IMR-90 (cell line): ENCODE data around the gene RAD51. TPM values are rescaled to one million over a fixed set of nuclear protein-coding genes. Genes with fewer than 3 reads are reported as not detected.

ENCODE experiments used
- ATAC-seq: fragments of 200-7000 bp; cut with Tn5 transposase; 2 replicates; pipeline ENCODE4 v1.9.1; 2020; ENCODE audit warnings: low read depth, mild to moderate bottlenecking, moderate library complexity
- BruUV-seq: library from RNA; stranded (reverse); fragments of 400-500 nt; replicated peaks from 2 replicates; lab custom pipeline; 2021; lab: Mats Ljungman, UMichigan
- CTCF ChIA-PET: fragments of 300-600 bp; formaldehyde crosslinking; extraction: SDS; loops from one replicate; lab custom pipeline; 2021; ENCODE audit warnings: antibody characterized with exemption; lab: Yijun Ruan, JAX
- POLR2A ChIA-PET: fragments of 300-600 bp; sonication (Branson Sonifier 250); formaldehyde crosslinking; loops from one replicate; lab custom pipeline; 2022; ENCODE audit warnings: antibody characterized with exemption; ENCODE audit not compliant: unreplicated experiment; lab: Charles Lee
- DNase-seq: peaks from one replicate; pipeline ENCODE4 v3.0.0; 2013
- H2AFZ ChIP-seq: replicated peaks from 2 replicates; pipeline ENCODE3; 2013; ENCODE audit warnings: low read length, mild to moderate bottlenecking; ENCODE audit not compliant: poor library complexity
- H2AK5ac ChIP-seq: 2 replicates; pipeline ENCODE4 v1.6.1; 2013; ENCODE audit warnings: low read depth, low read length, inconsistent platforms
- H2AK9ac ChIP-seq: replicated peaks from 2 replicates; pipeline ENCODE3; 2013; ENCODE audit warnings: mild to moderate bottlenecking, low read depth, low read length, moderate library complexity; ENCODE audit not compliant: poor library complexity
- H2BK120ac ChIP-seq: 2 replicates; pipeline ENCODE4 v1.6.1; 2013; ENCODE audit warnings: low read depth, low read length, inconsistent platforms
- H2BK15ac ChIP-seq: 3 replicates; pipeline ENCODE4 v1.6.1; 2013; ENCODE audit warnings: low read depth, low read length, inconsistent platforms
- H2BK20ac ChIP-seq: 2 replicates; pipeline ENCODE4 v1.6.1; 2013; ENCODE audit warnings: low read depth, mild to moderate bottlenecking, inconsistent platforms, low read length, moderate library complexity
- H2BK5ac ChIP-seq: 2 replicates; pipeline ENCODE4 v1.6.1; 2013; ENCODE audit warnings: mild to moderate bottlenecking, low read depth, low read length, inconsistent platforms; ENCODE audit not compliant: poor library complexity, severe bottlenecking
- H3K14ac ChIP-seq: replicated peaks from 2 replicates; pipeline ENCODE4 v1.6.1; 2013; ENCODE audit warnings: low read depth, low read length, inconsistent platforms
- H3K18ac ChIP-seq: 2 replicates; pipeline ENCODE4 v1.6.1; 2013; ENCODE audit warnings: low read depth, low read length, control low read depth
- H3K23ac ChIP-seq: 2 replicates; pipeline ENCODE4 v1.6.1; 2013; ENCODE audit warnings: low read depth, low read length, inconsistent platforms
- H3K27ac ChIP-seq: 2 replicates; pipeline ENCODE4 v1.5.1; 2013; ENCODE audit warnings: mild to moderate bottlenecking, control low read depth, low read length; ENCODE audit not compliant: insufficient read depth
- H3K27me3 ChIP-seq: 2 replicates; pipeline ENCODE4 v1.6.1; 2013; ENCODE audit warnings: low read length; ENCODE audit not compliant: control insufficient read depth, insufficient read depth
- H3K36me3 ChIP-seq: 2 replicates; pipeline ENCODE4 v1.6.1; 2013; ENCODE audit warnings: low read length, mixed read lengths; ENCODE audit not compliant: control insufficient read depth, insufficient read depth
- H3K4ac ChIP-seq: 2 replicates; pipeline ENCODE4 v1.6.1; 2013; ENCODE audit warnings: low read depth, low read length, inconsistent platforms
- H3K4me1 ChIP-seq: 2 replicates; pipeline ENCODE4 v1.6.1; 2013; ENCODE audit warnings: low read length, mixed read lengths; ENCODE audit not compliant: control insufficient read depth, insufficient read depth
- H3K4me2 ChIP-seq: 2 replicates; pipeline ENCODE4 v1.6.1; 2013; ENCODE audit warnings: low read depth, mild to moderate bottlenecking, control low read depth, low read length, moderate library complexity
- H3K4me3 ChIP-seq: 2 replicates; pipeline ENCODE4 v1.5.1; 2013; ENCODE audit warnings: low read depth, mild to moderate bottlenecking, control low read depth, low read length, moderate library complexity; ENCODE audit not compliant: insufficient read depth
- H3K56ac ChIP-seq: 2 replicates; pipeline ENCODE4 v1.6.1; 2013; ENCODE audit warnings: low read length, inconsistent platforms; ENCODE audit not compliant: insufficient read depth; ENCODE audit errors: extremely low read depth
- H3K79me1 ChIP-seq, 2 experiments: 2 replicates each; pipeline ENCODE4 v1.6.1; 2013; ENCODE audit warnings: low read length in 2 of 2, inconsistent platforms in 1 of 2, low read depth in 1 of 2
- H3K9ac ChIP-seq: 2 replicates; pipeline ENCODE4 v1.6.1; 2013; ENCODE audit warnings: low read depth, low read length, control low read depth
- H3K9me1 ChIP-seq: 2 replicates; pipeline ENCODE4 v1.6.1; 2013; ENCODE audit warnings: low read length, inconsistent platforms; ENCODE audit not compliant: insufficient read depth
- H3K9me3 ChIP-seq: 2 replicates; pipeline ENCODE4 v1.6.1; 2013; ENCODE audit warnings: low read length; ENCODE audit not compliant: control insufficient read depth, insufficient read depth
- H4K20me1 ChIP-seq: 2 replicates; pipeline ENCODE4 v1.6.1; 2013; ENCODE audit warnings: low read length, inconsistent platforms; ENCODE audit not compliant: insufficient read depth
- H4K5ac ChIP-seq: 2 replicates; pipeline ENCODE4 v1.6.1; 2013; ENCODE audit warnings: mild to moderate bottlenecking, low read depth, low read length, control low read depth
- H4K8ac ChIP-seq, 2 experiments: 2 replicates each; pipeline ENCODE4 v1.6.1; 2013; ENCODE audit warnings: low read depth in 2 of 2, low read length in 2 of 2, control low read depth in 1 of 2, inconsistent platforms in 1 of 2
- H4K91ac ChIP-seq: 2 replicates; pipeline ENCODE4 v1.6.1; 2013; ENCODE audit warnings: low read depth, low read length, inconsistent platforms; ENCODE audit not compliant: insufficient read depth
- CHD1 ChIP-seq: IDR thresholded peaks from 2 replicates; pipeline ENCODE4 v1.6.1; 2012; ENCODE audit warnings: low read depth, low read length, improper control_type of control experiment
- FOS ChIP-seq: fragments of 150-350 bp; IDR thresholded peaks from 2 replicates; pipeline ENCODE4 v1.6.1; 2016; ENCODE audit warnings: low read depth, low read length
- MXI1 ChIP-seq: IDR thresholded peaks from 2 replicates; pipeline ENCODE4 v1.6.1; 2012; ENCODE audit warnings: low read depth, mild to moderate bottlenecking, low read length, moderate library complexity, borderline replicate concordance
- NFE2L2 ChIP-seq: fragments of 150-350 bp; IDR thresholded peaks from 2 replicates; pipeline ENCODE4 v1.6.1; 2016; ENCODE audit warnings: low read depth, mild to moderate bottlenecking, low read length
- RCOR1 ChIP-seq: IDR thresholded peaks from 2 replicates; pipeline ENCODE4 v1.6.1; 2012; ENCODE audit warnings: mild to moderate bottlenecking, low read length, improper control_type of control experiment; ENCODE audit not compliant: insufficient replicate concordance
- WGBS, 2 experiments: methylation state at CpG; one replicate each; pipeline versions ENCODE4 v1.1.5 to v1.1.7; 2013; ENCODE audit warnings: missing lambda C conversion rate in 2 of 2; ENCODE audit not compliant: insufficient read length in 1 of 2; ENCODE audit errors: extremely low coverage in 2 of 2; 5-methylcytosine and 5-hydroxymethylcytosine counted together
- dilution Hi-C: fragments of 300-500 bp; cut with HindIII; formaldehyde crosslinking; loops from one replicate; pipeline ENCODE4 v1.14.3; 2018; ENCODE audit warnings: low sequenced_read_pairs; ENCODE audit not compliant: unreplicated experiment
- in situ Hi-C: fragments of 300-500 bp; cut with MboI; formaldehyde crosslinking; loops from 3 replicates; pipeline ENCODE4 v1.14.3; 2019; ENCODE audit warnings: low sequenced_read_pairs, inconsistent platforms, mixed read lengths
- intact Hi-C: fragments of 100-400 bp; cut with micrococcal nuclease; formaldehyde crosslinking; loops from 2 replicates; pipeline ENCODE4 v1.10.0; 2022
- polyA plus RNA-seq, 3 experiments: library from polyadenylated mRNA; depleted of rRNA; stranded (reverse); fragments of >200 nt; gene quantifications; 2 replicates each; pipeline ENCODE4 v1.2.3, GENCODE V29; 2012; ENCODE audit warnings: low replicate concordance in 1 of 3
- total RNA-seq: library from RNA; depleted of rRNA; stranded (reverse); fragments of >200 nt; gene quantifications from 2 replicates; pipeline ENCODE4 v1.2.3, GENCODE V29; 2012

Gene RAD51
- total and polyA plus RNA-seq, 2 of the 4 experiments (the other 2 are of a cell fraction): 6.8 to 8.4 TPM

DNA sequence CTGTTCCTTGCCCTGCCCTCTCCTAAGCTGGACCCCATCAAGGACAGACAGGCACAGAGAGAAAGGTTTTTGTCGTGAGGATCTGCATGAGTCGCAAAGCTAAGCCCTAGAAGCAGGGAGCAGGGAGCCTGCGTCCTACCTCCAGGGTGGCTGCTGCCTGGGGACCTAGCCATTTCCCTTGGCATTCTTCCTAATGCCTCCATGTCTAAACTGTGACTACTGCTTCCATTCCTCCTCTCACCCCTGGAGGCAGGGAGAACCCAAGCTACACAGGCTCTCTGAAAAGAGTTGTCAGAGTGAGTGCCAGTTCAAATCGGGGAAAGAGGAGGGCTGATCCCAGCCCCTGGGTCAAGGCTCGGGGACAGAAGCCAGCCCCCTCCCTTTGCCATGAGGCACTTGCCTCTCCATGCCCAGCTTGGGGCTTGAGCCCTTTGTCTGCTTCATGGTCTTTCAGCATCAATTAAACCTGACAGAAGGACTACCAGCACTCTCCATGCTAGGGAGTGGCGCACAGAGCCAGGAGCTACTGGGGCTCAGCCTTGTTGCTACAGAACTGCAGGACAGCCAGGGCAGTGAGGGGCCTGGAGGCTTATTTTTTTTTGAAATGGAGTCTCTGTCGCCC, 71.3 kb downstream of the RAD51 start:
- no peak overlapping the region for H3K4me2 ChIP-seq
- H2BK5ac ChIP-seq: no peak overlapping the region
- H4K20me1 ChIP-seq: peaks cover 9% of the 10 kb centered on the region; the same call in 1 of the 2 replicates
- ChIA-PET POLR2A (no interaction called here), CTCF (no interaction called here)
- peak overlapping the region; percentile 60; the same call in 1 of the 2 replicates for H3K23ac ChIP-seq
- WGBS, 2 experiments: no CpG with 5 or more reads among the region's 7 CpGs
- no peak for TF ChIP-seq NFE2L2
- TF ChIP-seq RCOR1: no peak
- no peak for TF ChIP-seq MXI1
- TF ChIP-seq CHD1: no peak
- TF ChIP-seq FOS: no peak
- no peak for ATAC-seq
- H3K4me3 ChIP-seq: no peak overlapping the region
- in situ Hi-C loops (no loop called here), intact Hi-C loops (no loop called here), dilution Hi-C loops (no loop called here)
- no peak overlapping the region for H4K8ac ChIP-seq
- no TSS peak for BruUV-seq
- H3K4me1 ChIP-seq: peaks cover 24% of the 10 kb centered on the region
- no peak overlapping the region for H4K91ac ChIP-seq
- H3K27me3 ChIP-seq: no peaks in the 10 kb centered on the region
- no peak overlapping the region for H3K18ac ChIP-seq
- no peak overlapping the region for H3K27ac ChIP-seq
- H2BK20ac ChIP-seq: no peak overlapping the region
- H2AK5ac ChIP-seq: peak overlapping the region; percentile 23
- H2AFZ ChIP-seq: no peak overlapping the region
- H2AK9ac ChIP-seq: no peak overlapping the region
- no peak overlapping the region for H2BK15ac ChIP-seq
- H3K4ac ChIP-seq: peak overlapping the region; percentile 7; the same call in 1 of the 2 replicates
- H4K5ac ChIP-seq: no peak overlapping the region
- no peak overlapping the region for H3K56ac ChIP-seq
- peaks cover 17% of the 10 kb centered on the region for H3K9me1 ChIP-seq
- H3K36me3 ChIP-seq: peaks cover 11% of the 10 kb centered on the region
- H2BK120ac ChIP-seq: no peak overlapping the region; the same call in 1 of the 2 replicates
- H3K9ac ChIP-seq: no peak overlapping the region
- H3K79me1 ChIP-seq: no peaks in the 10 kb centered on the region; a peak in 1 of 4 replicates
- DNase-seq: peak; percentile 28
- H3K9me3 ChIP-seq: no peaks in the 10 kb centered on the region
- H3K14ac ChIP-seq: 0 out of 2 replicates have a peak overlapping the region, but pooled peaks have one; percentile 20
